HEK293T (cell line): ENCODE measurements around the gene PPEF2.
"Not testable (repeated sequence)": the region's sequence is repeated elsewhere in the genome, so short reads cannot be mapped to it uniquely, and the experiment has no call there.

Experiments used
- CTCF ChIA-PET: fragments of 350-600 bp; formaldehyde crosslinking; extraction: SDS; loops from one replicate; lab custom pipeline; 2021; ENCODE audit warnings: antibody characterized with exemption, inconsistent platforms; lab: Yijun Ruan, JAX
- POLR2A ChIA-PET: fragments of 350-600 bp; formaldehyde crosslinking; extraction: SDS; loops from one replicate; lab custom pipeline; 2020; ENCODE audit warnings: antibody characterized with exemption, inconsistent platforms; lab: Yijun Ruan, JAX
- DNase-seq: peaks from one replicate; pipeline ENCODE4 v3.0.0; 2012; ENCODE audit warnings: mixed read lengths; ENCODE audit errors: extremely low spot score
- ARNT ChIP-seq: fragments of 450-650 bp; IDR thresholded peaks from 2 replicates; pipeline ENCODE4 v1.6.1; 2017; ENCODE audit warnings: mild to moderate bottlenecking
- BHLHE40 ChIP-seq: fragments of 450-650 bp; IDR thresholded peaks from 2 replicates; pipeline ENCODE4 v1.6.1; 2016; ENCODE audit warnings: mild to moderate bottlenecking, moderate library complexity, borderline replicate concordance
- CTBP1 ChIP-seq: fragments of 450-650 bp; IDR thresholded peaks from 2 replicates; pipeline ENCODE4 v1.6.1; 2016; ENCODE audit warnings: borderline replicate concordance
- ELF4 ChIP-seq: fragments of 450-650 bp; IDR thresholded peaks from 2 replicates; pipeline ENCODE4 v1.6.1; 2017; ENCODE audit warnings: antibody characterized with exemption
- FOXA1 ChIP-seq: fragments of 450-650 bp; IDR thresholded peaks from 2 replicates; pipeline ENCODE4 v1.6.1; 2016; ENCODE audit warnings: mild to moderate bottlenecking
- FOXK2 ChIP-seq: fragments of 450-650 bp; IDR thresholded peaks from 2 replicates; pipeline ENCODE4 v1.6.1; 2016; ENCODE audit warnings: mild to moderate bottlenecking
- FOXM1 ChIP-seq: fragments of 450-650 bp; IDR thresholded peaks from 2 replicates; pipeline ENCODE4 v1.6.1; 2017; ENCODE audit warnings: mild to moderate bottlenecking, borderline replicate concordance
- HDGF ChIP-seq: fragments of 450-650 bp; IDR thresholded peaks from 2 replicates; pipeline ENCODE4 v1.6.1; 2017; ENCODE audit warnings: antibody characterized with exemption, borderline replicate concordance
- L3MBTL2 ChIP-seq: fragments of 450-650 bp; conservative IDR thresholded peaks from 2 replicates; pipeline ENCODE4 v1.6.1; 2016; ENCODE audit warnings: mild to moderate bottlenecking
- LEF1 ChIP-seq: fragments of 450-650 bp; IDR thresholded peaks from 2 replicates; pipeline ENCODE4 v1.6.1; 2017; ENCODE audit warnings: mild to moderate bottlenecking, borderline replicate concordance
- NFRKB ChIP-seq: fragments of 450-650 bp; IDR thresholded peaks from 2 replicates; pipeline ENCODE4 v1.6.1; 2016; ENCODE audit warnings: mild to moderate bottlenecking, moderate library complexity
- PKNOX1 ChIP-seq: fragments of 450-650 bp; IDR thresholded peaks from 2 replicates; pipeline ENCODE4 v1.6.1; 2016
- SP1 ChIP-seq: fragments of 450-650 bp; IDR thresholded peaks from 2 replicates; pipeline ENCODE4 v1.6.1; 2017
- SUZ12 ChIP-seq: fragments of 450-650 bp; IDR thresholded peaks from 2 replicates; pipeline ENCODE4 v1.6.1; 2016; ENCODE audit warnings: mild to moderate bottlenecking
- TARDBP ChIP-seq: fragments of 450-650 bp; IDR thresholded peaks from 2 replicates; pipeline ENCODE4 v1.6.1; 2016
- ZNF384 ChIP-seq: fragments of 450-650 bp; IDR thresholded peaks from 2 replicates; pipeline ENCODE4 v1.6.1; 2016

PPEF2 gene

GRCh38 chr4:75919920-75920319, 17.7 kb upstream of the PPEF2 start:
- ChIA-PET POLR2A (no interaction called here), CTCF (interaction anchor here (0.7 kb wide), 1 partner anchor 284 kb away, joined by 4 read pairs; no protein-coding TSS in a partner anchor)
- TF ChIP-seq FOXM1 (no peak), HDGF (no peak), ZNF384 (no peak), CTBP1 (no peak), SP1 (no peak), L3MBTL2 (no peak), SUZ12 (no peak), PKNOX1 (no peak), ARNT (no peak), BHLHE40 (no peak), ELF4 (no peak)
- no peak for DNase-seq

- CTCF ChIA-PET, result interaction anchor here (0.6 to 1.3 kb wide), 7 partner anchors 11 to 1839 kb away, joined by 3 to 5 read pairs (median 3); partner anchors contain the start of gene PPEF2
- no peak for TF ChIP-seq FOXA1
- no peak for TF ChIP-seq CTBP1
- TF ChIP-seq BHLHE40, result no peak
- TF ChIP-seq LEF1, result no peak
- no peak for TF ChIP-seq ARNT
- TF ChIP-seq ZNF384, result 0 out of 2 replicates have a peak, but pooled peaks have one; percentile 28
- POLR2A ChIA-PET, result no interaction called here
- peak; percentile 62 for DNase-seq
Measured at GRCh38 chr4:75916091-75916661, 13.9 kb upstream of the PPEF2 start.

GRCh38 chr4:75912968-75913367, 10.7 kb upstream of the PPEF2 start:
- TF ChIP-seq ARNT (no peak), NFRKB (no peak), FOXK2 (no peak), PKNOX1 (no peak), L3MBTL2 (no peak), SUZ12 (no peak), CTBP1 (no peak), FOXM1 (no peak), LEF1 (no peak), FOXA1 (no peak), HDGF (no peak), TARDBP (no peak), BHLHE40 (no peak), SP1 (no peak), ELF4 (no peak)
- DNase-seq, result no peak
- CTCF ChIA-PET, result interaction anchor here (1.2 kb wide), 1 partner anchor 83 kb away, joined by 3 read pairs; no protein-coding TSS in a partner anchor
- POLR2A ChIA-PET, result interaction anchor here (1.1 kb wide), 1 partner anchor 17 kb away, joined by 3 read pairs; no protein-coding TSS in a partner anchor

DNA sequence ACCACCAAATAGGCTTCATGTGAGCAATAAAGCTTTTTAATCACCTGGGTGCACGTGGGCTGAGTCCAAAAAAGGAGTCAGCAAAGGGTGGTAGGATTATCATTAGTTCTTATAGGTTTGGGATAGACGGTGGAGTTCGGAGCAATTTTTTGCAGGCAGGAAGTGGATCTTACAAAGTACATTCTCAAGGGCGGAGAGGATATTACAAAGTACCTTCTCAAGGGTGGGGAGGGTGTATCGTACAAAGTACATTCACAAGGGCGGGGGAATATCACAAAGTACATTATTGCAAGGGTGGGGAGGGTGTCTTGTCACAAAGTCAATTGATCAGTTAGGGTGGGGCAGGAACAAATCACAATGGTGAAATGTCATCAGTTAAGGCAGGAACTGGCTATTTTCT, 8.6 kb upstream of the PPEF2 start:
- CTCF ChIA-PET, POLR2A ChIA-PET, DNase-seq: not testable (repeated sequence)

DNA sequence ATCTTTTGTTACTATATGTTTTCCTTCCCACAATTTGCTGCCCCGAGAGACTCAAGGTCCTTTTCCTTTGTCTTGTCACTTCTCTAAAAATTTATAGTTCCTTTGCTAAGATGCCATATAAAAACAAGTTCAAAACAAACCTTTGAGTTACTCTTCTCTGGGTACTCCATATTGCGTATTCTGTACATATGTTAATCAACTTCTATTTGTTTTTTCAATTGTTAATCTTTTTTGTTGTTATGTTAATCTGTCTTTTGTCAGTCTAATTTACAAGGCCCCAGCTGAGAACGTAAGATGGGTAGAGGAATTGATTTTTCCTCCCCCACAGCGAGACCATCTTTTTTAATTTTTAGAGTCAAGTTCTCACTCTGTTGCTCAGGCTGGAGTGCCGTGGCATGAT, 7.2 kb upstream of the PPEF2 start:
- no peak for DNase-seq
- POLR2A ChIA-PET, result no interaction called here
- no peak for TF ChIP-seq LEF1
- TF ChIP-seq BHLHE40, result no peak
- no peak for TF ChIP-seq ARNT
- no peak for TF ChIP-seq TARDBP
- no peak for TF ChIP-seq SUZ12
- no peak for TF ChIP-seq FOXM1
- no peak for TF ChIP-seq ELF4
- CTCF ChIA-PET, result no interaction called here

DNA sequence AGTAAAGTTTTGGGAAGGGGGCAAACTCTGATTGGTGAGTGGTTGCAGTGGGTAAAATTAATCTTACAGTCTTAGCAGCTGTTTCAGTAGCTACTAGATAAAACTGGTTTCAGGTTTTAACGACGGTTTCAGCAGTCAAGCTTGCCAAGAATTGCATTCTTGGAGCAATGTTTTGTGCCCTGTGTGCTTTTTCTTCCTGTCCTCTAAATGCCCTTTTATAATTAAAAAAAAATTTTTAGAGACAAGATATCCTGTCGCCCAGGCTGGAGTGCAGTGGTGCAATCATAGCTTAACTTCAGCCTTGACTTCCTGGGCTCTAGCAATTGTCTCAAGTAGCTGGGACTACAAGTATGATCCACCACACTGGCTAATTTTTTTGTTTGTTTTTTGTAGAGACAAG, 6.3 kb upstream of the PPEF2 start:
- no peak for TF ChIP-seq BHLHE40
- TF ChIP-seq ZNF384, result no peak
- TF ChIP-seq FOXM1, result no peak
- no peak for TF ChIP-seq L3MBTL2
- TF ChIP-seq CTBP1, result no peak
- TF ChIP-seq FOXK2, result no peak
- TF ChIP-seq LEF1, result no peak
- TF ChIP-seq ARNT, result no peak
- no peak for TF ChIP-seq ELF4
- no peak for TF ChIP-seq NFRKB
- TF ChIP-seq SP1, result no peak
- no peak for TF ChIP-seq SUZ12
- no peak for DNase-seq
- ChIA-PET POLR2A (no interaction called here), CTCF (interaction anchor here (0.6 to 1.1 kb wide), 2 partner anchors 19 to 22 kb away, joined by 3 to 5 read pairs; no protein-coding TSS in a partner anchor)

- TF ChIP-seq FOXK2, result no peak
- no peak for TF ChIP-seq TARDBP
- TF ChIP-seq ZNF384, result no peak
- no peak for TF ChIP-seq NFRKB
- no peak for TF ChIP-seq L3MBTL2
- no peak for TF ChIP-seq PKNOX1
- no peak for TF ChIP-seq BHLHE40
- no peak for TF ChIP-seq SUZ12
- ChIA-PET CTCF (interaction anchor here (1.1 kb wide), 1 partner anchor 22 kb away, joined by 3 read pairs; no protein-coding TSS in a partner anchor), POLR2A (no interaction called here)
- no peak for DNase-seq
Measured at GRCh38 chr4:75907966-75908365, 5.7 kb upstream of the PPEF2 start.
